Measurements from ENCODE around the gene ZNRF4.

GRCh38 chr19:5504114-5504513, 48.9 kb downstream of the ZNRF4 start:
- TF ChIP-seq ZNF592 (IDR thresholded peaks at IDR 0.05) (no peak), MTA2 (IDR thresholded peaks at IDR 0.05; ENCODE audit: low read depth) (no peak)
- TF ChIP-seq, protein P1, sequence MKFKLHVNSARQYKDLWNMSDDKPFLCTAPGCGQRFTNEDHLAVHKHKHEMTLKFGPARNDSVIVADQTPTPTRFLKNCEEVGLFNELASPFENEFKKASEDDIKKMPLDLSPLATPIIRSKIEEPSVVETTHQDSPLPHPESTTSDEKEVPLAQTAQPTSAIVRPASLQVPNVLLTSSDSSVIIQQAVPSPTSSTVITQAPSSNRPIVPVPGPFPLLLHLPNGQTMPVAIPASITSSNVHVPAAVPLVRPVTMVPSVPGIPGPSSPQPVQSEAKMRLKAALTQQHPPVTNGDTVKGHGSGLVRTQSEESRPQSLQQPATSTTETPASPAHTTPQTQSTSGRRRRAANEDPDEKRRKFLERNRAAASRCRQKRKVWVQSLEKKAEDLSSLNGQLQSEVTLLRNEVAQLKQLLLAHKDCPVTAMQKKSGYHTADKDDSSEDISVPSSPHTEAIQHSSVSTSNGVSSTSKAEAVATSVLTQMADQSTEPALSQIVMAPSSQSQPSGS (IDR thresholded peaks at IDR 0.05; ENCODE audit: low read length), result no peak
- TF ChIP-seq, protein P2, sequence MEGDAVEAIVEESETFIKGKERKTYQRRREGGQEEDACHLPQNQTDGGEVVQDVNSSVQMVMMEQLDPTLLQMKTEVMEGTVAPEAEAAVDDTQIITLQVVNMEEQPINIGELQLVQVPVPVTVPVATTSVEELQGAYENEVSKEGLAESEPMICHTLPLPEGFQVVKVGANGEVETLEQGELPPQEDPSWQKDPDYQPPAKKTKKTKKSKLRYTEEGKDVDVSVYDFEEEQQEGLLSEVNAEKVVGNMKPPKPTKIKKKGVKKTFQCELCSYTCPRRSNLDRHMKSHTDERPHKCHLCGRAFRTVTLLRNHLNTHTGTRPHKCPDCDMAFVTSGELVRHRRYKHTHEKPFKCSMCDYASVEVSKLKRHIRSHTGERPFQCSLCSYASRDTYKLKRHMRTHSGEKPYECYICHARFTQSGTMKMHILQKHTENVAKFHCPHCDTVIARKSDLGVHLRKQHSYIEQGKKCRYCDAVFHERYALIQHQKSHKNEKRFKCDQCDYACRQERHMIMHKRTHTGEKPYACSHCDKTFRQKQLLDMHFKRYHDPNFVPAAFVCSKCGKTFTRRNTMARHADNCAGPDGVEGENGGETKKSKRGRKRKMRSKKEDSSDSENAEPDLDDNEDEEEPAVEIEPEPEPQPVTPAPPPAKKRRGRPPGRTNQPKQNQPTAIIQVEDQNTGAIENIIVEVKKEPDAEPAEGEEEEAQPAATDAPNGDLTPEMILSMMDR (IDR thresholded peaks at IDR 0.05 in 2 of 3, conservative IDR thresholded peaks at IDR 0.05 in 1 of 3; ENCODE audit: control insufficient read depth in 2 of 3, extremely low read depth in 1 of 3, insufficient read depth in 1 of 3, low read depth in 3 of 3, low read length in 3 of 3), result no peak; a peak in 1 of 6 replicates

All from GM12878 (cell line).